C1 segment of cervical spinal cord (tissue), 14 donors: ENCODE data around the gene ACY1.

Experiments
- DNase-seq, 14 donors: peaks; one replicate each; lab custom pipeline; 2025; lab: John Stamatoyannopoulos, UW

ACY1 gene

GRCh38 chr3:51963951-51964451 lies 19.3 kb upstream of the ACY1 start:
- peak in 6 of 14 donors; percentile 15 to 71 (median 26) for DNase-seq

- no peak for DNase-seq
Observed at GRCh38 chr3:51964521-51964920, 18.8 kb upstream of the ACY1 start.

DNA sequence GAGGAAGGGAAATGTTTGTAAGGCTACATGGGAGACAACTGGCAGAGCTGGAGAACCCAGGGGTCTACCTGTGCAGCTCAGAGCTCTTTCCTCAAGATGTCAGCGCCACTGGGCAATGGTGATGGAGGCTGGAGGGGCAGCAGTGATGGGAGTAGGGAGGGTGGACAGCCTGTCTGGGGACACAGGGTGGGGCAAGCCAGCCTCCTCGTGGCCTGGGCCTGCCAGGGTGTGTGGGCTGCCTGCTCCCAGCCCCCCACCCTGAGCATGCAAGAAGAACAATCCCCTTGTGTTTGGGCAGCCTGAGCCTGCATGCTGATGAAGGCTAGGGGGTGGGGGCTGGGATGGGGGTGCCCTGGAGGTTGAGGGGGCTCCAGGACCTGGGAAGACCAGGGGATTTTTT lies 17.3 kb upstream of the ACY1 start:
- peak in 11 of 14 donors; percentile 52 to 84 (median 67) for DNase-seq

- peak in 5 of 14 donors; percentile 65 to 75 (median 67) for DNase-seq
Observed at GRCh38 chr3:51966486-51966885, 16.8 kb upstream of the ACY1 start.

- DNase-seq = peak in 4 of 14 donors; percentile 57 to 66 (median 62)
Observed at GRCh38 chr3:51966922-51967383, 16.4 kb upstream of the ACY1 start.

DNA sequence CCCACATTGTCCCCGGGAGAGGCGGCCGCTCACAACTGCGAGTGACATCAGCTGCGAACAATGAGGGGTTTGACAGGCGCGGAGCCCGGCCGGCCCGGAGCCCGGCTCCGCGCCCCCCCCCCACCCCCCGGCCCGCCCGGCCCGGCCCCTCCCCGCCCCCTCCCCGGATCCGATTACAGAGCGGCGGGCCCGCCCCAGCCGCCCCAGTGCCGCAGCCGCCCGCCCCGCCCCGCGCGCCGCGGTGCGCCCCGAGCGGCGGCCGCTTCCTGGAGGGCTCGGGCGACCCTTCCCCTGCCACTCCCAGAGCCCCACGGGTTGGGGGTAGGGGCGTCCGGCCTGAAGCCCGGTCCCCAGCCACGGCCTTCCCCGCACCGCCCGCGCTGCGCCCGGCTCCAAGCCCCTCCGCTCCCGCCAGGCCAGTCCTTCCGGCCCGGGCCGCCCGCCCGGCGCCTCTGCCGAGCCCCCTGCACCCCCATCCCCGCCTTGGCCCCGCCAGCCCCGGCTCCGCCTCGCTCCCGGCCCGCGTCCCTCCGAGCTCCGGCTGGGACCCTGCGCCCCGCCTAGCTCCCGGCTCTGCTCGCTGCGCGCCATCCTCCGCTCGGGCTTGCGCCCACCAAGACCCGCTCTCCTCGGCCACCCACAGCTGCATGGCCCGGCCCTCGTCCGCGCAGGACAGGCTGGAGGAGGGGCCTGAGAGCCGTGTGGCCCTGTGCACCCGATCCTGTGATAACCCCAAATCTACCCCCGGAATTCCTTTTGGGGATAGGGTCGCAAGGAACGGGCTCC lies 15.8 kb upstream of the ACY1 start, which contains the start of gene PCBP4:
PCBP4 (minus strand) TSS at position 71 of the 786 bp plus-strand sequence. CDS start 6,214 bp downstream, outside the sequence.
- DNase-seq = peak in 11 of 14 donors; percentile 43 to 87 (median 77)

GRCh38 chr3:51968170-51968775 lies 15.1 kb upstream of the ACY1 start:
- peak in 4 of 14 donors; percentile 11 to 80 (median 44) for DNase-seq

DNA sequence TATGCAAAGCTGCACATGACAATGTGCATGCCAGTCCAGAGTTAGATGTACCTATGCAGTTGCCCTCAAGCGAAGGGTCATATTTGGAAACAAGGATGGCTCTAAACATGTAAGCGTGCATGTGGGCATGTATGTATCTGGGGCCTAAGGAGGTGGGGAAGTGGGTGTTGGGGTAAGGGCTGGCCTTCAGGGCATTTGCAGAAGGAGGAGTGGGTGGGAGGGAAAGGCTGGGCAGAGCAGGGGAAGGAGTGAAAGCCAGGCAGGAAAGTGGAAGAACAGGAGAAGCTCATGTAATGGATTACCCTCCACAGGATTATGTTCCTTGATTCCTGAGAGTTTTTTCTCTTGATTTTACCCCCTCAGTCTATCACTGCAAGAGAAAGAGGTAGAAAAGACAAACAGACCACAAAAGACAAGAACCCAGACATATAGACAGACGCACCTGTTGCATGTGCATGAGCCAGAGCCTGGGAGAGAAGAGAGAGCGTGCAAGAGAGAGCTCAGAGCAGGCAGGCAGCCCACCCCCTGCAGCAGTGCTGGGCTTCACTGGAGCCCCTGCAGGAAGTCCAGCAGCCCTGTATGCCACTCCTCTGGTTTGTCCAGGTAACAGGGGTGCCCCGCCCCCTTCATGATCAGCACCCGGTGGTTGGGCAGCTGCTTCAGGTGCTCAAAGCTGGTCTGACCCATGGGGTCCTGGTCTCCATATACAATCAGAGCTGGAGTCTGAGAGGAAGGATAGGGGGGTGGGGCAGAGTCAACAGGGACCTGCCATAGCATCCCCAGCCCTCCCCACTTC lies 14.3 kb upstream of the ACY1 start:
- DNase-seq = peak in 1 of 14 donors; percentile 30

GRCh38 chr3:51969841-51970240 lies 13.5 kb upstream of the ACY1 start:
- no peak for DNase-seq

GRCh38 chr3:51970606-51971300 lies 12.6 kb upstream of the ACY1 start:
- peak in 1 of 14 donors; percentile 74 for DNase-seq

- DNase-seq = no peak
Observed at GRCh38 chr3:51971350-51971749, 12.0 kb upstream of the ACY1 start.

- peak in 1 of 14 donors; percentile 77 for DNase-seq
Observed at GRCh38 chr3:51974277-51974962, 8.9 kb upstream of the ACY1 start.

GRCh38 chr3:51974963-51975851 lies 8.1 kb upstream of the ACY1 start, which contains the start of gene ABHD14A:
ABHD14A (plus strand) TSS chr3:51975064; CDS start chr3:51975136, 72 bp downstream.
- DNase-seq = peak in 12 of 14 donors; percentile 34 to 86 (median 62)

DNA sequence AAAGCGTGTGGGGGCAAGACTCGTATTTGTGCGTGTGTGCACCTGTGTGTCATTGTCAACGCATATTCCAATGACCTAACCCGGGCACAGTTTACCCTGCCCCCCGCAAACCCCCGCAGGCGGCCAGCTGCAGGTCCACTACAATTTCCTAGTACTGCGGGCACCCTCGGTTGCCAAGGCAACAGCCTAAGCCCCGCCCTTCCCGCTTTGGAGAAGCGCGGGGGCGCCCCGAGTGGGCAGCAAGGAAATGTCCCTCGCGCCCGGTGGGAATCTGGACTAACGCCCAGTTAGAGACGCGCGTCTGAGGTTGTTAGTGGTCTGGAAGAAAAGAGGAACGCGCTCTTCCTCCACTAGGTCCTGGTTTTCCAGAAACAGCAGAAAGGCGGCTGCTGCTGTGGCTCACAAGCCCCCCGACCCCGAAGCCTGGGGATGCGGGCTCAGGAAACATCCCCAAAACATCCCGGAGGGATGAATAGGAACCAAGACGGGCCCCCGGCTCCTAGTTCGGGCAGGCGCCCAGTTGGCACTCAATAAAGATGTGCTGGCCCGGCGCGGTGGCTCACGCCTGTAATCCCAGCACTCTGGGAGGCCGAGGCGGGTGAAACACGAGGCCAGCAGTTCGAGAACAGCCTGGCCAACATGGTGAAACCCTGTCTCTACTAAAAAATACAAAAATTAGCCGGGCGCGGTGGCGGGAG lies 7.3 kb upstream of the ACY1 start:
- peak in 12 of 14 donors; percentile 47 to 95 (median 64) for DNase-seq

DNA sequence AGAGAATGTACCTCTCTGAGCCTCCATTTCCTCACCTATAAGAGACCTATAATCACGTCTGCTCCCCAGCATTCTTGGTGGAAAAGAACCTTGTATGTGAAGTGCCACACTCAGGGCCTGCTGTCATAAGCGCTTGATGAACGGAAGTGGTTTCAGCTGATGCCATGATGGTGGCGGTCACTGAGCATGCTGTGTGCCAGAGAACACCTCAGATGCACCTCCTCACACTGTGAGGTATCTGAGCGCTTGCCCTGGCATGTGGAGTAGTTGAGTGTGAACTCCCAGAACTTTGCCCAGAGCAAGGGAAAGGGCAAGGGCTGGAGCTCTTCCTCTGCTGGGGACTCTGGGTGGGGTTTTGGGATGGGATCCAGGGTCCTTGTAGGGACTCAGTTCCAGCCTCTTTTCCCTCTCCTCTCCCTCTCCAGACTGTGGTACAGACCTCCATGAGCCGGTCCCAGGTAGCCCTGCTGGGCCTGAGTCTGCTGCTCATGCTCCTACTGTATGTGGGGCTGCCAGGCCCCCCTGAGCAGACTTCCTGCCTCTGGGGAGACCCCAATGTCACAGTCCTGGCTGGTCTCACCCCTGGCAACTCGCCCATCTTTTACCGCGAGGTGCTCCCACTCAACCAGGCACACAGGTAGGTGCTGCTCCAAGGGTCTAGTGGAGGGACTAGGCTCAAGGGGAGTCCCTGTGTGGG lies 5.7 kb upstream of the ACY1 start:
- no peak for DNase-seq

GRCh38 chr3:51978143-51978502 lies 5.2 kb upstream of the ACY1 start:
- DNase-seq = no peak

DNA sequence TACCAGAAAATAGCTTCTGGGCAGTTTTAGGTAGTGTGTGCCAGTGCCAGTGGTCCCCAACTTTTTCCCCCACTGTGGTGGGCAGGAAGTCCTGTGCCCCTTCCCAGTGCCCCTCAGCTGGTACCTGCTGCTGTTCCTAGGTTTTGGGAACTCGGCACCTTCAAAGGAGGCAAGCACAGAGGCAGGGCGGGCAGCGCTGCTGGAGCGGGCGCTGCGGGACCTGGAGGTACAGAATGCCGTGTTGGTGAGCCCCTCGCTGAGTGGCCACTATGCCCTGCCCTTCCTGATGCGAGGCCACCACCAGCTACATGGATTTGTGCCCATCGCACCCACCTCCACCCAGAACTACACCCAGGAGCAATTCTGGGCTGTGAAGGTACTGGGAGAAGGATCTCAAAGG lies 3.1 kb upstream of the ACY1 start:
- no peak for DNase-seq

- no peak for DNase-seq
Observed at GRCh38 chr3:51982352-51982837, 940 bp upstream of the ACY1 start.
